Heart left ventricle (tissue), 16 donors: Measurements from ENCODE around the gene DNALI1. TPM values are rescaled to one million over a fixed set of nuclear protein-coding genes. Genes with fewer than 3 reads are reported as not detected.
A peak's percentile ranks its signal among the peaks of the same experiment; 100 is the strongest.

Experiments
- ATAC-seq, 4 donors: fragments of 200-7000 bp; cut with Tn5 transposase; one replicate each; pipeline ENCODE4 v1.9.1; 2020 to 2022; ENCODE audit warnings: moderate library complexity in 4 of 4, mild to moderate bottlenecking in 3 of 4, moderate number of reproducible peaks in 1 of 4
- DNase-seq, 5 donors: peaks; one replicate each; pipeline ENCODE4 v3.0.0-alpha.2; 2020
- H3K27ac ChIP-seq, 12 donors: fragments of 200-600 bp; sonication (generic) in 4 of 12; one replicate each; pipeline versions ENCODE4 v1.5.0 to v1.8.0; 2016 to 2022; ENCODE audit warnings: mild to moderate bottlenecking in 2 of 12
- H3K27me3 ChIP-seq, 9 donors: fragments of 200-600 bp; sonication (generic) in 2 of 9; one replicate each; pipeline versions ENCODE4 v1.5.1 to v1.8.0; 2016 to 2022; ENCODE audit warnings: mild to moderate bottlenecking in 3 of 9
- H3K36me3 ChIP-seq, 9 donors: fragments of 200-600 bp; sonication (generic) in 2 of 9; one replicate each; pipeline versions ENCODE4 v1.5.0 to v1.8.0; 2018 to 2022; ENCODE audit warnings: mild to moderate bottlenecking in 2 of 9
- H3K4me1 ChIP-seq, 12 donors: fragments of 200-600 bp; sonication (generic) in 4 of 12; one replicate each; pipeline versions ENCODE4 v1.5.0 to v1.8.0; 2016 to 2022; ENCODE audit warnings: mild to moderate bottlenecking in 3 of 12
- H3K4me3 ChIP-seq, 12 donors: fragments of 200-600 bp; sonication (generic) in 4 of 12; one replicate each; pipeline versions ENCODE4 v1.5.0 to v1.8.0; 2017 to 2022; ENCODE audit warnings: mild to moderate bottlenecking in 9 of 12, moderate library complexity in 4 of 12
- H3K9me3 ChIP-seq, 12 donors: fragments of 200-600 bp; sonication (generic) in 4 of 12; one replicate each; pipeline versions ENCODE4 v1.5.0 to v1.8.0; 2016 to 2022; ENCODE audit warnings: mild to moderate bottlenecking in 1 of 12
- CTCF ChIP-seq, 12 donors: fragments of 200-600 bp; sonication (generic) in 4 of 12; IDR thresholded peaks; one replicate each; pipeline versions ENCODE4 v1.5.0 to v1.8.0; 2018 to 2022; ENCODE audit warnings: antibody characterized with exemption in 12 of 12, mild to moderate bottlenecking in 5 of 12
- POLR2A ChIP-seq, 2 donors: fragments of 450-650 bp; IDR thresholded peaks; one replicate each; pipeline ENCODE4 v1.6.1; 2017; ENCODE audit warnings: antibody characterized with exemption in 2 of 2, mild to moderate bottlenecking in 2 of 2, moderate library complexity in 2 of 2
- WGBS, 4 donors: extraction: QIAGEN DNeasy Blood & Tissue Kit in 2 of 4; methylation state at CpG; one replicate each; pipeline versions ENCODE4 v1.1.5 to v1.1.7; 2013 to 2018; 5-methylcytosine and 5-hydroxymethylcytosine counted together
- intact Hi-C, 10 donors: fragments of 100-400 bp; cut with DNase I; formaldehyde crosslinking; loops; one replicate each; pipeline versions ENCODE4 v1.11.1 to v1.14.2; 2022
- polyA plus RNA-seq, 2 donors: library from polyadenylated mRNA; stranded (reverse); fragments of 200-250 nt; gene quantifications; one replicate each; pipeline ENCODE4 v1.2.3, GENCODE V29; 2013
- total RNA-seq, 9 donors: library from RNA; depleted of rRNA in 2 of 9; stranded (reverse); fragments of >200 nt in 2 of 9; fragmentation: NEBNext Ultra II Directional in 3 of 9; extraction: Animal tissue kit (Norgen Biotek cat#: 25700) in 3 of 9; gene quantifications; one replicate each; pipeline versions ENCODE4 v1.1.0 to v1.2.4, GENCODE V29; 2016 to 2023
- donor health status: ischemic (EF 13 %, LVEDD 7.1; RV severe dilation, severe dysfunction).
- donor health status: healthy with polysubstance abuse.
- donor health status: DM: no; HTN: yes; CAD: no.
- donor health status: DM: no; HTN: no; CAD: no.
- donor health status: ischemic (EF 25% LVEDD 6.9; RV normal size, moderate dysfunction).
- donor health status: ischemic (EF 25% LVEDD 5.7; RV mildly dilated, moderate dysfunction).
- donor health status: healthy.
- donor health status: DM: yes; HTN: yes; CAD: no.
- donor health status: ischemic (EF 35%, LVEDD 5.7; RV mildly dilated, moderate dysfunction).
- donor health status: nonischemic (EF 11% LVEDD 7.7; RV severe dilation, severe dysfunction).
- donor health status: DM: yes; HTN: yes; CAD: no.
- donor health status: PGD.
- donor health status: ischemic (EF 29% LVEDD 5.4; RV normal size, mild dysfunction).
- donor health status: nonischemic (EF 23%, LVEDD 6.1; RV moderate dilation, normal function).

The DNALI1 gene
- total and polyA plus RNA-seq, 11 donors, result 1.9 to 12.5 (median 3.3) TPM

DNA sequence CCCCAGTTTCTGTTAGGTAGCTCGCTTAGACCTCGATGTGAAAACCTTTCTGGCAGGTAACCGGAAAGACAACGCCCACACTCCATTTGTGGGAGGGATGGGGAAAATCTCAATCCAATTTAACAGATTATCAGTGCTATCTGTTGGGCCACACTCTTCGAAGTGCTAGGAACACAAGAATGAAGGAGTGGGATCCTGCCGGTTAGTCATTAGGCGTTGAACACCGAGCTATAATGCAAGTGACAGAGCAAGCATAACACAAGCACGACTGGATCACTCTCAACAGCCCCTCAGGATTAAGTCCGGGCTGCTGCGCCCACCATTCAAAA, 3.2 kb upstream of the DNALI1 start:
- no peak for DNase-seq
- H3K27ac ChIP-seq, result peak overlapping the region in 11 of 12 donors; percentile 68 to 94 (median 87)
- H3K36me3 ChIP-seq, result peaks cover 0 to 41% (median 31%) of the 10 kb centered on the region in 9 donors
- TF ChIP-seq POLR2A (IDR thresholded peaks at IDR 0.05) (no peak), CTCF (IDR thresholded peaks at IDR 0.05) (no peak)
- peak in 1 of 4 donors; percentile 13 for ATAC-seq
- WGBS, 4 donors, result 2 to 7% (median 4%) methylated on average over 11 of the region's 11 CpGs
- intact Hi-C loops, result loop anchor here in 2 of 10 donors (5.0 kb wide), 2 partner anchors 36 to 41 kb away; partner anchors contain the start of gene MEAF6 (in 1 of the 2)
- no peaks in the 10 kb centered on the region for H3K27me3 ChIP-seq
- H3K9me3 ChIP-seq, result no peaks in the 10 kb centered on the region
- H3K4me3 ChIP-seq, result peak overlapping the region; percentile 76 to 100 (median 95)
- H3K4me1 ChIP-seq, result peaks cover 6 to 51% (median 32%) of the 10 kb centered on the region in 12 donors

DNA sequence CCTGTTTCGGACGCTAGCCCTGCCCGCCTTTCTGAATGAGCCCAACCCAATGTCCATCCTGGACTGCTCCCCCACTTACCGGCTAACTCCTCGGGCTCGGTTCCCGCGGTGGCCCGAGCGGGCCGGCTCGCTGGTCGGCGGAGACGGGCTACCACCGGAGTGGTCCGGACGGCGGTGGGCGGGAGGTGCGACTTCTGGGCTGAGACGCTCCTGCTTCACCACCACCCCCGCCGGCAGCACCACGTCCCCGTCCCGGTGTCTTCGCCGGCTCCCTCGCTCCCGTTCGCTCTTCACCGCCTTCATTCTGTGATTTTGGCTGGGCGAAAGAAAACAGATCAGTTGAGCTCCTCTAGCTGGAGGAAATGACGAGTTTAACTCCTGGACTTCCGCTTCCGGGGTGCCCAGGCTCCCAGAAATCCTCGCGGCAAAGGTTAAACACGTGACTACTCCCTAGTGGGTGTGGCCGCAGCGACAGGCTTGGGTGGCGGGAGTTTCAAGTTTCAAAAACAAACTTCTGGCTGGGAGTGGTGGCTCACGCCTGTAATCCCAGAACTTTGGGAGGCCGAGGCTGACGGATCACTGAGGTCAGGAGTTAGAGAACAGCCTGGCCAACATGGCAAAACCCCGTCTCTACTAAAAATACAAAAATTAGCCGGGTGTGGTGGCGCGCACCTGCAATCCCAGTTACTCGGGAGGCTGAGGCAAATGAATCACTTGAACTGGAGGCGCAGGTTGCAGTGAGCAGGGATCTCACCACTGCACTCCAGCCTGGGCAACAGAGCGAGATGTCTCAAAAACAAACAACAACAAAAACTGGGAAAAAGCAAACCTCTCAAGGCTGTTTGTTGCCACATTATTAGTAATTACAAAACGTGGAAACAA, 2.6 kb upstream of the DNALI1 start, which contains the start of gene SNIP1:
TSS of gene SNIP1 (minus strand) at position 367 of the 882 bp plus-strand sequence. CDS start at position 303, 64 bp downstream.
- TF ChIP-seq POLR2A (IDR thresholded peaks at IDR 0.05) (peak in 1 of 2 donors; percentile 72), CTCF (IDR thresholded peaks at IDR 0.05) (no peak)
- peak within 1 kb of the TSS; percentile 68 to 94 (median 86) for H3K27ac ChIP-seq
- ATAC-seq, result peak; percentile 95 to 97 (median 96)
- H3K4me1 ChIP-seq, result peaks cover 6 to 49% (median 32%) of the 10 kb centered on the region in 12 donors
- H3K27me3 ChIP-seq, result no peaks in the 10 kb centered on the region
- intact Hi-C loops, result loop anchor here in 3 of 10 donors (2.0 to 5.0 kb wide), 3 partner anchors 37 to 42 kb away; partner anchors contain the start of gene MEAF6 (in 2 of the 3)
- 13 to 26% (median 14%) methylated on average over 27 to 54 of the region's 54 CpGs for WGBS, 4 donors
- peaks cover 0 to 35% (median 26%) of the 10 kb centered on the region in 9 donors for H3K36me3 ChIP-seq
- H3K4me3 ChIP-seq, result peak within 1 kb of the TSS; percentile 76 to 100 (median 95)
- DNase-seq, result peak; percentile 91 to 94 (median 93)
- H3K9me3 ChIP-seq, result no peaks in the 10 kb centered on the region

- no peaks in the 10 kb centered on the region for H3K27me3 ChIP-seq
- H3K4me3 ChIP-seq, result peak overlapping the region in 7 of 12 donors; percentile 37 to 60 (median 43)
- ATAC-seq (no peak), DNase-seq (no peak)
- peak overlapping the region in 5 of 12 donors; percentile 28 to 75 (median 67) for H3K27ac ChIP-seq
- 71 to 89% (median 79%) methylated on average over 3 of the region's 3 CpGs for WGBS, 4 donors
- H3K9me3 ChIP-seq, result no peaks in the 10 kb centered on the region
- no peak for TF ChIP-seq CTCF (IDR thresholded peaks at IDR 0.05)
- TF ChIP-seq POLR2A (IDR thresholded peaks at IDR 0.05), result no peak
- H3K4me1 ChIP-seq, result peaks cover 6 to 31% (median 23%) of the 10 kb centered on the region in 12 donors
- intact Hi-C loops, result loop anchor here in 1 of 10 donors (5.0 kb wide), 1 partner anchor 35 kb away; no protein-coding TSS in a partner anchor
- peaks cover 0 to 11% (median 2%) of the 10 kb centered on the region in 9 donors for H3K36me3 ChIP-seq
Measured at GRCh38 chr1:37557402-37557801, 662 bp downstream of the DNALI1 start.

DNA sequence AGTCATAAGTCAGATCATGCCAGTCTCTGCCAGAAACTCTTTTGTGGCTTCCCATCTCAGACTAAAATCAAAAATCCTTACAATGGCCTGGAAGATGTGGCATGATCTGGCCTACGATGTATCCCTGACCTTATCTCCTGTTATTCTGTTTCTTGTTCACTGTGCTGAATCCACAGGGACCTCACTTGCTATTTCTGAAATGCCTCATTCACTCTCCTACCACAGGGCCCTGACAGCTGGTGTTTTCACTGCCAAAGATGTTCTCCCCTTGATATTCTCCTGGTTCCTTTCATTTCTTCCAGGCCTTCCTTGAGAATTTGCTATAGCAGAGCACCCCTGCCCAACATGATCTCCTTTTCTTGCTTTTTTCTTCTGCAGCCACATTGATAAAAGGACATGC, 1.7 kb downstream of the DNALI1 start:
- peaks cover 0 to 21% (median 13%) of the 10 kb centered on the region in 12 donors for H3K4me1 ChIP-seq
- H3K36me3 ChIP-seq, result peaks cover 0 to 12% (median 1%) of the 10 kb centered on the region in 9 donors
- no peak for TF ChIP-seq CTCF (IDR thresholded peaks at IDR 0.05)
- TF ChIP-seq POLR2A (IDR thresholded peaks at IDR 0.05), result no peak
- no peak overlapping the region for H3K4me3 ChIP-seq
- no peak overlapping the region for H3K27ac ChIP-seq
- ATAC-seq (no peak), DNase-seq (no peak)
- intact Hi-C loops, result loop anchor here in 1 of 10 donors (5.0 kb wide), 1 partner anchor 34 kb away; no protein-coding TSS in a partner anchor
- H3K27me3 ChIP-seq, result no peaks in the 10 kb centered on the region
- no peaks in the 10 kb centered on the region for H3K9me3 ChIP-seq
- 49 to 65% (median 57%) methylated on average over 1 of the region's 1 CpG for WGBS, 4 donors
